T-helper 1 cell treated with Interleukin-12 subunit alpha and Interleukin-12 subunit beta and Interleukin-4 antibody, amounts not matched to agents 30 ng/mL and 1 ng/mL, for 36 hours (primary cell): ENCODE measurements around the gene LANCL2. TPM values are rescaled to one million over a fixed set of nuclear protein-coding genes. Genes with fewer than 3 reads are reported as not detected.

ENCODE experiments used
- intact Hi-C: fragments of 100-400 bp; cut with micrococcal nuclease; formaldehyde crosslinking; loops from one replicate; pipeline ENCODE4 v1.15.1; 2024
- total RNA-seq: library from RNA; stranded (reverse); gene quantifications from 2 replicates; pipeline ENCODE4 v1.2.3, GENCODE V29; 2022

LANCL2 gene
- total RNA-seq, 1 donor from 2014 or later, result 10.5 TPM

- intact Hi-C loops, result loop anchor here (1.0 to 10.0 kb wide), 8 partner anchors 36 to 632 kb away; partner anchors contain the start of genes NIPSNAP2 and SUMF2
Observed at GRCh38 chr7:55432939-55433784, 68.0 kb downstream of the LANCL2 start.

- intact Hi-C loops, result loop anchor here (10.0 kb wide), 1 partner anchor 629 kb away; the partner anchor contains the start of gene SUMF2
Observed at GRCh38 chr7:55435466-55435865, 70.3 kb downstream of the LANCL2 start.

GRCh38 chr7:55436457-55436856 lies 71.3 kb downstream of the LANCL2 start:
- intact Hi-C loops, result loop anchor here (10.0 kb wide), 1 partner anchor 628 kb away; the partner anchor contains the start of gene SUMF2

GRCh38 chr7:55437375-55437774 lies 72.2 kb downstream of the LANCL2 start:
- intact Hi-C loops, result loop anchor here (10.0 kb wide), 1 partner anchor 627 kb away; the partner anchor contains the start of gene SUMF2

GRCh38 chr7:55438085-55438756 lies 73.1 kb downstream of the LANCL2 start:
- intact Hi-C loops, result loop anchor here (10.0 kb wide), 1 partner anchor 627 kb away; the partner anchor contains the start of gene SUMF2

- intact Hi-C loops, result loop anchor here (10.0 kb wide), 1 partner anchor 626 kb away; the partner anchor contains the start of gene SUMF2
Observed at GRCh38 chr7:55438757-55439525, 73.8 kb downstream of the LANCL2 start.

GRCh38 chr7:55439627-55440026 lies 74.5 kb downstream of the LANCL2 start:
- intact Hi-C loops, result loop anchor here (10.0 kb wide), 1 partner anchor 625 kb away; the partner anchor contains the start of gene SUMF2

- intact Hi-C loops, result no loop called here
Observed at GRCh38 chr7:55440040-55440690, 75.0 kb downstream of the LANCL2 start.

GRCh38 chr7:55441002-55441401 lies 75.9 kb downstream of the LANCL2 start:
- intact Hi-C loops, result no loop called here

- intact Hi-C loops, result no loop called here
Observed at GRCh38 chr7:55441774-55442522, 76.8 kb downstream of the LANCL2 start.

GRCh38 chr7:55444786-55445185 lies 79.6 kb downstream of the LANCL2 start:
- intact Hi-C loops, result no loop called here

GRCh38 chr7:55448526-55448925 lies 83.4 kb downstream of the LANCL2 start:
- intact Hi-C loops, result no loop called here

GRCh38 chr7:55449205-55449991 lies 84.3 kb downstream of the LANCL2 start:
- intact Hi-C loops, result no loop called here

GRCh38 chr7:55449992-55450535 lies 84.9 kb downstream of the LANCL2 start:
- intact Hi-C loops, result no loop called here

GRCh38 chr7:55452971-55453370 lies 87.8 kb downstream of the LANCL2 start:
- intact Hi-C loops, result no loop called here

- intact Hi-C loops, result no loop called here
Observed at GRCh38 chr7:55457801-55458200, 92.7 kb downstream of the LANCL2 start.

GRCh38 chr7:55458351-55458750 lies 93.2 kb downstream of the LANCL2 start:
- intact Hi-C loops, result no loop called here

- intact Hi-C loops, result no loop called here
Observed at GRCh38 chr7:55463686-55464262, 98.6 kb downstream of the LANCL2 start.

- intact Hi-C loops, result no loop called here
Observed at GRCh38 chr7:55464422-55464821, 99.3 kb downstream of the LANCL2 start.
